OCI-LY7 (cell line): ENCODE measurements around the gene CHEK2. TPM values are rescaled to one million over a fixed set of nuclear protein-coding genes. Genes with fewer than 3 reads are reported as not detected.

Experiments
- BruUV-seq: library from RNA; stranded (reverse); fragments of 400-500 nt; replicated peaks from 2 replicates; lab custom pipeline; 2021; lab: Mats Ljungman, UMichigan
- CTCF ChIA-PET: fragments of 300-600 bp; sonication (Branson Sonifier 250); formaldehyde crosslinking; loops from one replicate; lab custom pipeline; 2022; ENCODE audit warnings: antibody characterized with exemption; ENCODE audit not compliant: unreplicated experiment; lab: Charles Lee
- POLR2A ChIA-PET: fragments of 300-600 bp; sonication (Branson Sonifier 250); formaldehyde crosslinking; loops from one replicate; lab custom pipeline; 2022; ENCODE audit warnings: antibody characterized with exemption; lab: Charles Lee
- DNase-seq: peaks from one replicate; pipeline ENCODE4 v3.0.0-alpha.2; 2015; ENCODE audit warnings: low spot score
- H2AFZ ChIP-seq: fragments of 200-600 bp; sonication (generic), shearing (Covaris generic); 2 replicates; pipeline ENCODE4 v1.6.1; 2014; ENCODE audit warnings: mild to moderate bottlenecking, antibody characterized with exemption, low read length, moderate library complexity
- H3K27ac ChIP-seq: fragments of 200-600 bp; sonication (generic); 2 replicates; pipeline ENCODE4 v1.5.1; 2014; ENCODE audit warnings: mixed run types, low read depth, mild to moderate bottlenecking, moderate library complexity, low read length, inconsistent platforms; ENCODE audit not compliant: poor library complexity, severe bottlenecking
- H3K36me3 ChIP-seq: fragments of 200-600 bp; sonication (generic); 2 replicates; pipeline ENCODE4 v1.6.1; 2014; ENCODE audit warnings: mild to moderate bottlenecking, antibody characterized with exemption, low read length, moderate library complexity, mixed read lengths; ENCODE audit not compliant: insufficient read depth
- H3K4me1 ChIP-seq: fragments of 200-600 bp; sonication (generic); 2 replicates; pipeline ENCODE4 v1.5.1; 2014; ENCODE audit warnings: mild to moderate bottlenecking, low read length; ENCODE audit not compliant: insufficient read depth, poor library complexity, severe bottlenecking
- H3K4me2 ChIP-seq: fragments of 200-600 bp; sonication (generic); 2 replicates; pipeline ENCODE4 v1.6.1; 2014; ENCODE audit warnings: mild to moderate bottlenecking, low read length
- H3K4me3 ChIP-seq: fragments of 200-600 bp; sonication (generic); 2 replicates; pipeline ENCODE4 v1.5.1; 2014; ENCODE audit warnings: mild to moderate bottlenecking, low read depth, low read length; ENCODE audit not compliant: poor library complexity, severe bottlenecking
- H3K79me2 ChIP-seq: fragments of 200-600 bp; sonication (generic); 2 replicates; pipeline ENCODE4 v1.6.1; 2016; ENCODE audit warnings: low read depth, mild to moderate bottlenecking, low read length, moderate library complexity, mixed read lengths; ENCODE audit not compliant: insufficient read depth
- H3K9me2 ChIP-seq: fragments of 200-600 bp; sonication (generic); 2 replicates; pipeline ENCODE4 v1.6.1; 2016; ENCODE audit warnings: mild to moderate bottlenecking, low read length, mixed read lengths; ENCODE audit not compliant: insufficient read depth
- H3K9me3 ChIP-seq: fragments of 200-600 bp; sonication (generic); 2 replicates; pipeline ENCODE4 v1.6.1; 2014; ENCODE audit warnings: mild to moderate bottlenecking, mixed run types, low read length, mixed read lengths
- H4K20me1 ChIP-seq: fragments of 200-600 bp; sonication (generic); 2 replicates; pipeline ENCODE4 v1.6.1; 2014; ENCODE audit warnings: mild to moderate bottlenecking, antibody characterized with exemption, low read length, moderate library complexity, mixed read lengths; ENCODE audit not compliant: insufficient read depth
- EZH2phosphoT487 ChIP-seq: fragments of 200-600 bp; sonication (generic); IDR thresholded peaks from 2 replicates; pipeline ENCODE4 v1.6.1; 2018; ENCODE audit warnings: low read depth, borderline replicate concordance, mild to moderate bottlenecking, mixed run types, antibody characterized with exemption, low read length, moderate library complexity, mixed read lengths
- intact Hi-C: fragments of 100-400 bp; cut with micrococcal nuclease; formaldehyde crosslinking; loops from one replicate; pipeline ENCODE4 v1.10.0; 2022; ENCODE audit not compliant: unreplicated experiment
- total RNA-seq, 2 experiments: library from RNA; depleted of rRNA in 1 of 2; stranded (reverse); fragments of >200 nt in 1 of 2; shearing (Covaris generic) in 1 of 2; gene quantifications; 2 replicates each; pipeline ENCODE4 v1.2.3, GENCODE V29; 2014 to 2022
- TF ChIP-seq, protein P1 (sequence below): fragments of 200-600 bp; sonication (generic); conservative IDR thresholded peaks from 2 replicates; pipeline ENCODE4 v1.5.1; 2014; ENCODE audit warnings: mild to moderate bottlenecking, antibody characterized with exemption, low read length, moderate library complexity, mixed read lengths

Gene CHEK2
- total RNA-seq, 2 experiments from 2014 or later, result 49.3 to 77.4 TPM

GRCh38 chr22:28674121-28674563 lies 67.5 kb downstream of the CHEK2 start:
- no peak overlapping the region for H3K27ac ChIP-seq
- CTCF ChIA-PET, result no interaction called here
- no TSS peak for BruUV-seq
- no peak for TF ChIP-seq EZH2phosphoT487
- TF ChIP-seq, protein P1, sequence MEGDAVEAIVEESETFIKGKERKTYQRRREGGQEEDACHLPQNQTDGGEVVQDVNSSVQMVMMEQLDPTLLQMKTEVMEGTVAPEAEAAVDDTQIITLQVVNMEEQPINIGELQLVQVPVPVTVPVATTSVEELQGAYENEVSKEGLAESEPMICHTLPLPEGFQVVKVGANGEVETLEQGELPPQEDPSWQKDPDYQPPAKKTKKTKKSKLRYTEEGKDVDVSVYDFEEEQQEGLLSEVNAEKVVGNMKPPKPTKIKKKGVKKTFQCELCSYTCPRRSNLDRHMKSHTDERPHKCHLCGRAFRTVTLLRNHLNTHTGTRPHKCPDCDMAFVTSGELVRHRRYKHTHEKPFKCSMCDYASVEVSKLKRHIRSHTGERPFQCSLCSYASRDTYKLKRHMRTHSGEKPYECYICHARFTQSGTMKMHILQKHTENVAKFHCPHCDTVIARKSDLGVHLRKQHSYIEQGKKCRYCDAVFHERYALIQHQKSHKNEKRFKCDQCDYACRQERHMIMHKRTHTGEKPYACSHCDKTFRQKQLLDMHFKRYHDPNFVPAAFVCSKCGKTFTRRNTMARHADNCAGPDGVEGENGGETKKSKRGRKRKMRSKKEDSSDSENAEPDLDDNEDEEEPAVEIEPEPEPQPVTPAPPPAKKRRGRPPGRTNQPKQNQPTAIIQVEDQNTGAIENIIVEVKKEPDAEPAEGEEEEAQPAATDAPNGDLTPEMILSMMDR, result no peak
- peaks cover 11% of the 10 kb centered on the region for H3K4me1 ChIP-seq
- no peaks in the 10 kb centered on the region for H4K20me1 ChIP-seq
- no peak overlapping the region for H3K4me3 ChIP-seq
- no peaks in the 10 kb centered on the region for H3K9me2 ChIP-seq
- intact Hi-C loops, result no loop called here
- DNase-seq, result peak; percentile 74
- no peaks in the 10 kb centered on the region for H3K9me3 ChIP-seq
- POLR2A ChIA-PET, result interaction anchor here (0.8 kb wide), 1 partner anchor 23 kb away, joined by 5 read pairs; no protein-coding TSS in a partner anchor
- no peaks in the 10 kb centered on the region for H3K79me2 ChIP-seq
- H3K4me2 ChIP-seq, result peak overlapping the region; percentile 7; the same call in 1 of the 2 replicates
- no peak overlapping the region for H2AFZ ChIP-seq
- H3K36me3 ChIP-seq, result no peaks in the 10 kb centered on the region

- POLR2A ChIA-PET, result no interaction called here
- Histone ChIP-seq H3K4me2 (no peak overlapping the region), H3K9me2 (no peaks in the 10 kb centered on the region), H3K79me2 (no peaks in the 10 kb centered on the region), H3K36me3 (no peaks in the 10 kb centered on the region), H3K4me3 (no peak overlapping the region), H3K4me1 (peaks cover 11% of the 10 kb centered on the region), H3K27ac (no peak overlapping the region), H4K20me1 (no peaks in the 10 kb centered on the region), H3K9me3 (no peaks in the 10 kb centered on the region), H2AFZ (no peak overlapping the region)
- intact Hi-C loops, result no loop called here
- no TSS peak for BruUV-seq
- TF ChIP-seq EZH2phosphoT487, result no peak
- TF ChIP-seq, protein P1, result no peak
- DNase-seq, result no peak
- CTCF ChIA-PET, result no interaction called here
These were observed 70.9 kb downstream of the CHEK2 start for GRCh38 chr22:28670756-28671155.

GRCh38 chr22:28670161-28670560 lies 71.5 kb downstream of the CHEK2 start:
- intact Hi-C loops, result no loop called here

More at GRCh38 chr22:28670161-28670560, 71.5 kb downstream of the CHEK2 start:
- H2AFZ ChIP-seq, result no peak overlapping the region
- H4K20me1 ChIP-seq, result no peaks in the 10 kb centered on the region
- H3K4me1 ChIP-seq, result peaks cover 11% of the 10 kb centered on the region
- no peak overlapping the region for H3K4me2 ChIP-seq
- no peaks in the 10 kb centered on the region for H3K9me2 ChIP-seq
- CTCF ChIA-PET, result no interaction called here
- TF ChIP-seq, protein P1, result no peak
- TF ChIP-seq EZH2phosphoT487, result no peak
- no peak overlapping the region for H3K4me3 ChIP-seq
- no peaks in the 10 kb centered on the region for H3K9me3 ChIP-seq
- POLR2A ChIA-PET, result no interaction called here
- no peaks in the 10 kb centered on the region for H3K36me3 ChIP-seq
- H3K79me2 ChIP-seq, result no peaks in the 10 kb centered on the region
- no peak overlapping the region for H3K27ac ChIP-seq
- DNase-seq, result no peak
- no TSS peak for BruUV-seq
